Heart left ventricle (tissue), 13 donors: ENCODE results near the gene FILIP1.

Source experiments
- POLR2A ChIP-seq, 2 donors: fragments of 450-650 bp; IDR thresholded peaks; one replicate each; pipeline ENCODE4 v1.6.1; 2017; ENCODE audit warnings: antibody characterized with exemption in 2 of 2, mild to moderate bottlenecking in 2 of 2, moderate library complexity in 2 of 2
- TF ChIP-seq, protein P1 (sequence below), 12 donors: fragments of 200-600 bp; sonication (generic) in 4 of 12; IDR thresholded peaks; one replicate each; pipeline versions ENCODE4 v1.5.0 to v1.8.0; 2018 to 2022; ENCODE audit warnings: antibody characterized with exemption in 12 of 12, mild to moderate bottlenecking in 5 of 12
- donor health status: ischemic (EF 13 %, LVEDD 7.1; RV severe dilation, severe dysfunction).
- donor health status: DM: no; HTN: yes; CAD: no.
- donor health status: DM: no; HTN: no; CAD: no.
- donor health status: ischemic (EF 25% LVEDD 6.9; RV normal size, moderate dysfunction).
- donor health status: ischemic (EF 25% LVEDD 5.7; RV mildly dilated, moderate dysfunction).
- donor health status: ischemic (EF 35%, LVEDD 5.7; RV mildly dilated, moderate dysfunction).
- donor health status: nonischemic (EF 11% LVEDD 7.7; RV severe dilation, severe dysfunction).
- donor health status: DM: yes; HTN: yes; CAD: no.
- donor health status: PGD.
- donor health status: ischemic (EF 29% LVEDD 5.4; RV normal size, mild dysfunction).
- donor health status: nonischemic (EF 23%, LVEDD 6.1; RV moderate dilation, normal function).

- no peak for TF ChIP-seq POLR2A (IDR thresholded peaks at IDR 0.05)
- TF ChIP-seq, protein P1, sequence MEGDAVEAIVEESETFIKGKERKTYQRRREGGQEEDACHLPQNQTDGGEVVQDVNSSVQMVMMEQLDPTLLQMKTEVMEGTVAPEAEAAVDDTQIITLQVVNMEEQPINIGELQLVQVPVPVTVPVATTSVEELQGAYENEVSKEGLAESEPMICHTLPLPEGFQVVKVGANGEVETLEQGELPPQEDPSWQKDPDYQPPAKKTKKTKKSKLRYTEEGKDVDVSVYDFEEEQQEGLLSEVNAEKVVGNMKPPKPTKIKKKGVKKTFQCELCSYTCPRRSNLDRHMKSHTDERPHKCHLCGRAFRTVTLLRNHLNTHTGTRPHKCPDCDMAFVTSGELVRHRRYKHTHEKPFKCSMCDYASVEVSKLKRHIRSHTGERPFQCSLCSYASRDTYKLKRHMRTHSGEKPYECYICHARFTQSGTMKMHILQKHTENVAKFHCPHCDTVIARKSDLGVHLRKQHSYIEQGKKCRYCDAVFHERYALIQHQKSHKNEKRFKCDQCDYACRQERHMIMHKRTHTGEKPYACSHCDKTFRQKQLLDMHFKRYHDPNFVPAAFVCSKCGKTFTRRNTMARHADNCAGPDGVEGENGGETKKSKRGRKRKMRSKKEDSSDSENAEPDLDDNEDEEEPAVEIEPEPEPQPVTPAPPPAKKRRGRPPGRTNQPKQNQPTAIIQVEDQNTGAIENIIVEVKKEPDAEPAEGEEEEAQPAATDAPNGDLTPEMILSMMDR (IDR thresholded peaks at IDR 0.05), result no peak
Measured at GRCh38 chr6:75409286-75409685, 84.3 kb downstream of the FILIP1 start.
